ENCODE data around the gene TREM2.

The TREM2 gene

GRCh38 chr6:41182069-41183034 lies 19.4 kb upstream of the TREM2 start:
- DNase-seq: peak in 5 of 6 experiments; percentile 17 to 63 (median 42)

- no peak for DNase-seq
These were observed 18.6 kb upstream of the TREM2 start for GRCh38 chr6:41181566-41181965.

GRCh38 chr6:41179163-41179562 lies 16.2 kb upstream of the TREM2 start:
- no peak for DNase-seq

GRCh38 chr6:41177695-41178094 lies 14.8 kb upstream of the TREM2 start:
- DNase-seq: no peak

- DNase-seq: no peak
These were observed 14.4 kb upstream of the TREM2 start for GRCh38 chr6:41177287-41177686.

GRCh38 chr6:41176189-41176588 lies 13.3 kb upstream of the TREM2 start:
- DNase-seq: no peak

- DNase-seq: no peak
These were observed 12.2 kb upstream of the TREM2 start for GRCh38 chr6:41175084-41175483.

GRCh38 chr6:41174610-41175009 lies 11.7 kb upstream of the TREM2 start:
- no peak for DNase-seq

GRCh38 chr6:41171908-41172307 lies 9.0 kb upstream of the TREM2 start:
- DNase-seq: no peak

GRCh38 chr6:41170547-41171160 lies 7.7 kb upstream of the TREM2 start:
- DNase-seq: no peak

GRCh38 chr6:41167173-41167963 lies 4.5 kb upstream of the TREM2 start:
- DNase-seq: no peak

GRCh38 chr6:41164551-41165120 lies 1.7 kb upstream of the TREM2 start:
- DNase-seq: no peak

GRCh38 chr6:41163419-41163717 lies 452 bp upstream of the TREM2 start:
- DNase-seq: no peak

GRCh38 chr6:41161851-41162552 lies 914 bp downstream of the TREM2 start:
- DNase-seq: no peak

- no peak for DNase-seq
These were observed 1.5 kb downstream of the TREM2 start for GRCh38 chr6:41161380-41161779.

- no peak for DNase-seq
These were observed 2.0 kb downstream of the TREM2 start for GRCh38 chr6:41160933-41161332.

GRCh38 chr6:41159415-41160082 lies 3.4 kb downstream of the TREM2 start:
- DNase-seq: no peak

- DNase-seq: no peak
These were observed 5.6 kb downstream of the TREM2 start for GRCh38 chr6:41157323-41157722.

GRCh38 chr6:41156771-41157170 lies 6.1 kb downstream of the TREM2 start:
- DNase-seq: no peak

- DNase-seq: no peak
These were observed 6.9 kb downstream of the TREM2 start for GRCh38 chr6:41156001-41156400.

- DNase-seq: no peak
These were observed 7.6 kb downstream of the TREM2 start for GRCh38 chr6:41155132-41155805.

Measured in stimulated activated naive CD4-positive, alpha-beta T cell (primary cell).